ENCODE measurements around the gene EFEMP2.

Gene EFEMP2

DNA sequence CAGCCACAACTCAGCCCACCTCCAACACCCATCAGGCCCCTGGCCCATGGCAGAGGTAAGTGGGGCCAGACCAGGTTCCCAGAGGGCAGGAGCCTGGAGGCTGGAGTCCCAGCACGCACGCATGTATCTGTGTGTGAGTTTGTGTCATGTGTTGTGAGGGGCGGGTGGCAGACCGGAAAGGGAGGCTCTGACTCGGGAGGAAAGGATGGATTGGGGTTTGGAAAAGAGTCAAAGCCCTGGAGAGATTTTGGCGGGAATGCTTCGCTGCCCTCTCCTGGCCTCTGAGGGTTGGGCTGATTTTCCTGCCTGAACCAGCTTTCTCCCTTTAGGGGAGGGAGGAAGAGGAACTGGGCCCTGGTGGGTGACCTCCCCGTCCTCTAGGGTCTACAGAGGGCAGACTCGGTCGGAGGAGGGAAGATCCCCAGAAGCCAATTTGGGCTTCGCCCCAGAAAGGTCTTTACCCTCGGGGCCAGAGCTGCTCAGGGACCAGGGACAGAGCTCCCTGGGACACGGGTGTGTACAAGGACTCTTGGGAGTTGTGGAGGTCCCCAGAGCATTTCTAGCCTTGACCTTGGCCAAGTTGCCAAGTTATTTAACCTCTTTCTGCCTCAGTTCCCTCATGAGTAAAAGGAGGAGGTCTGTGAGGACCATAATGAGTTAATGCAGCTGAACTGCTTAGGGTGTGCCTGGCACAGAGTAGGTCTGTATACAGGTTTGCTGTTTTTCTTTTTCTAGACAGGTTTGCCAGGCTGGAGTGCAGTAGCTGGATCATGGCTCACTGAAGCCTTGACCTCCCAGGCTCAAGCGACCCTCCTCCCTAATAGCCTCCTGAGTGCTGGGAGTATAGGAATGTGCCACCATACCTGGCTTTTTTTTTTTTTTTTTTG, 39.3 kb upstream of the EFEMP2 start:
- no peaks in the 10 kb centered on the region for H3K9me3 Mint-ChIP-seq
- H3K4me1 Mint-ChIP-seq (ENCODE audit: low read depth), result peaks cover 31% of the 10 kb centered on the region
- no peak for DNase-seq
- peaks cover 1% of the 10 kb centered on the region for H3K36me3 Mint-ChIP-seq (ENCODE audit: low read depth)
- peaks cover 7% of the 10 kb centered on the region for H3K27me3 Mint-ChIP-seq
- H3K4me3 Mint-ChIP-seq, result no peak overlapping the region
- H3K27ac Mint-ChIP-seq, result peak overlapping the region; percentile 51

DNA sequence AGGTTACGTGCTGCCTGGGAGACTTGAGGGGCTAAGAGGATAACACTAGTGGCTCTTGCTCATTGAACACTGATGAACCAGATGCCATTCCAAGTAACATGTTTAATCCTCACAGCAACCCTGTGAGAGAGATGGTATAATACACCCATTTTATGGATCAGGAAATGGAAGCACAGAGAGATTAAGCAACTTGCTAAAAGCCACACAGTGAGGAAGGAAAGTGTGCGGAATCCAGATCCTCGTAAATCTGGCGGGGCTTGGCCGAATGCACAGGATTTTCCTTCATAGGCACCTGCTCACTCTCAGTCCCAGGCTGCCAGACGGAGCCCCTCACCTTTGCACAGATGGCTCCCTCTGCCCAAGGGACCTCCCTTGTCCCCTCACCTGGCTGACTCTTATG, 35.3 kb upstream of the EFEMP2 start:
- Mint-ChIP-seq H3K9me3 (no peaks in the 10 kb centered on the region), H3K4me3 (no peak overlapping the region), H3K4me1 (ENCODE audit: low read depth) (peaks cover 7% of the 10 kb centered on the region), H3K36me3 (ENCODE audit: low read depth) (no peaks in the 10 kb centered on the region), H3K27me3 (peaks cover 7% of the 10 kb centered on the region), H3K27ac (no peak overlapping the region)
- no peak for DNase-seq

GRCh38 chr11:65906602-65907001, 34.0 kb upstream of the EFEMP2 start:
- Mint-ChIP-seq H3K4me3 (no peak overlapping the region), H3K27ac (no peak overlapping the region), H3K27me3 (peaks cover 7% of the 10 kb centered on the region)

GRCh38 chr11:65903715-65904114, 31.1 kb upstream of the EFEMP2 start:
- no peak overlapping the region for H3K4me3 Mint-ChIP-seq
- DNase-seq, result no peak

More at GRCh38 chr11:65906602-65907001, 34.0 kb upstream of the EFEMP2 start:
- DNase-seq, result no peak
- H3K36me3 Mint-ChIP-seq (ENCODE audit: low read depth), result no peaks in the 10 kb centered on the region
- peaks cover 16% of the 10 kb centered on the region for H3K4me1 Mint-ChIP-seq (ENCODE audit: low read depth)
- H3K9me3 Mint-ChIP-seq, result no peaks in the 10 kb centered on the region

DNA sequence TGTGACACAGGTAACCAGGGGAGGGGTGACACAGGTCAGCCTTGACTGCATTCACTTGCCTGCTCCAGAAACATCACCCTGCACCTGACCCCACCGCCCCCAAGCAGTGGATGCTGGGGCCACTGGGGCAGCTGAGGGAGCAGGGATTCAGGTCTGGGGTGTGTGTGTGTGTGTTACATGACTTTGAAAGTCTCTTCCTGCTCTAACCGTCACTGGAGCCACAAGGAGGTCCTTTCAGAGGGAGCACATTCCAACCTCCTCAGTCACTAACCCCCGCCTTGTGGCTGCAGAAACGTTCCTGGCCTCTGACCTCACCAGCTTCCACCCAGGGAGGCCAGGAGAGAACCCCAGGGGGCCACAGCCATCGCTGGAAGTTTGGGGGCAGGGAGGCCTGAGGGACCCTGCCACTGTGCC, 30.5 kb upstream of the EFEMP2 start:
- H3K4me3 Mint-ChIP-seq, result no peak overlapping the region
- no peaks in the 10 kb centered on the region for H3K9me3 Mint-ChIP-seq
- DNase-seq, result no peak
- peaks cover 12% of the 10 kb centered on the region for H3K36me3 Mint-ChIP-seq (ENCODE audit: low read depth)
- no peaks in the 10 kb centered on the region for H3K27me3 Mint-ChIP-seq
- peaks cover 22% of the 10 kb centered on the region for H3K4me1 Mint-ChIP-seq (ENCODE audit: low read depth)
- no peak overlapping the region for H3K27ac Mint-ChIP-seq

More at GRCh38 chr11:65903715-65904114, 31.1 kb upstream of the EFEMP2 start:
- Mint-ChIP-seq H3K36me3 (ENCODE audit: low read depth) (peaks cover 6% of the 10 kb centered on the region), H3K27ac (no peak overlapping the region), H3K27me3 (no peaks in the 10 kb centered on the region), H3K4me1 (ENCODE audit: low read depth) (peaks cover 19% of the 10 kb centered on the region), H3K9me3 (no peaks in the 10 kb centered on the region)

DNA sequence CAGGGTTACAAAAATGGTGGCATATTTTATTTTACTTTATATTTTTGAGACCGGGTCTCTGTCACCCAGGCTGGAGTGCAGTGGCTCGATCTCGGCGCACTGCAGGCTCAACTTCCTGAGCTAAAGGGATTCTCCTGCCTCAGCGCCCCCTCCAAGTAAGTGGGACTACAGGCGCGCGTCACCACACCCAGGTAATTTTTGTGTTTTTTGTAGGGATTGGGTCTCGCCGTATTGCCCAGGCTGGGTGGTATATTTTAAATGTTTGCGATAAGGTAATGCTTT, 28.2 kb upstream of the EFEMP2 start:
- Mint-ChIP-seq H3K4me1 (ENCODE audit: low read depth) (peaks cover 42% of the 10 kb centered on the region), H3K36me3 (ENCODE audit: low read depth) (peaks cover 31% of the 10 kb centered on the region), H3K27me3 (no peaks in the 10 kb centered on the region), H3K4me3 (peak overlapping the region; percentile 76), H3K27ac (peak overlapping the region; percentile 89), H3K9me3 (no peaks in the 10 kb centered on the region)
- no peak for DNase-seq

GRCh38 chr11:65900125-65900898, 27.7 kb upstream of the EFEMP2 start, which contains the start of gene FOSL1:
Gene FOSL1, minus strand, starts transcription at chr11:65900388. Its CDS starts 49 bp downstream, at chr11:65900339.
- DNase-seq, result peak; percentile 95
- peaks cover 47% of the 10 kb centered on the region for H3K4me1 Mint-ChIP-seq (ENCODE audit: low read depth)
- peak within 1 kb of the TSS; percentile 85 for H3K4me3 Mint-ChIP-seq
- no peaks in the 10 kb centered on the region for H3K9me3 Mint-ChIP-seq
- H3K27me3 Mint-ChIP-seq, result no peaks in the 10 kb centered on the region
- H3K27ac Mint-ChIP-seq, result peak within 1 kb of the TSS; percentile 95
- H3K36me3 Mint-ChIP-seq (ENCODE audit: low read depth), result peaks cover 37% of the 10 kb centered on the region

- H3K9me3 Mint-ChIP-seq, result no peaks in the 10 kb centered on the region
- H3K36me3 Mint-ChIP-seq (ENCODE audit: low read depth), result peaks cover 40% of the 10 kb centered on the region
- no peaks in the 10 kb centered on the region for H3K27me3 Mint-ChIP-seq
- DNase-seq, result peak; percentile 87
- peak overlapping the region; percentile 95 for H3K27ac Mint-ChIP-seq
- peaks cover 50% of the 10 kb centered on the region for H3K4me1 Mint-ChIP-seq (ENCODE audit: low read depth)
- H3K4me3 Mint-ChIP-seq, result peak overlapping the region; percentile 85
These were observed 26.9 kb upstream of the EFEMP2 start for GRCh38 chr11:65899356-65900124.

DNA sequence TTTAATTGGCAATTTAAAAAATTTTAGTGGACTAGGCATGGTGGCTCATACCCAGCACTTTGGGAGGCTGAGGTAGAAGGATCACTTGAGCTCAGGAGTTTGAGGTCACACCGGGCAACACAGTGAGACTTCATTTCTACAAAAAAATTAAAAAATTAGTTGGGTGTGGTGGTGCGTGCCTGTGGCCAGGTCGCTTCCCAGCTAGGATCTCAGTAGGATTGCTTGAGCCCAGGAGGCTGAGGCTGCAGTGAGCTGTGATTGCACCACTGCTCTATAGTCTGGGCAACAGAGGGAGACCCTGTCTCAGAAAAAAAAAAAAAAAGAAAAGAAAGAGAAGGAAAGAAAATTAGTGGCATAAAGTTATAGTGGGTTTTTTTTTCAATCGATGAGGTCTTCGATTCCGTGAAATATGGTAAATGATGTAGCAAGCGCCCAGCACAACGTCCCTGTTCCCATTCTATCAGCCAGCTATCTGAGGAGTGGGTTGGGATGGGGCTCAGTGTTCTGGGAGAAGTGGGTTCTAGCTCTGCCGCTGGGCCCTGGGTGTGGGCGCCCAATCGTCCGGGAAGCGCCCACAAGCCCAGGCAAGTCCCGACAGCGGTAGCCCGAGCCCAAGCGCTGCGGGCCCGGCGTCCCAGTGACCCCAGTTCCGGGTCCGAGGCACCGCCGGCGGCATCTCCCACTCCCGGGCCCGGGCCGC, 26.2 kb upstream of the EFEMP2 start:
- Mint-ChIP-seq H3K4me3 (peak overlapping the region; percentile 85), H3K27ac (peak overlapping the region; percentile 91), H3K9me3 (no peaks in the 10 kb centered on the region), H3K27me3 (no peaks in the 10 kb centered on the region), H3K36me3 (ENCODE audit: low read depth) (peaks cover 47% of the 10 kb centered on the region), H3K4me1 (ENCODE audit: low read depth) (peaks cover 56% of the 10 kb centered on the region)
- no peak for DNase-seq

DNA sequence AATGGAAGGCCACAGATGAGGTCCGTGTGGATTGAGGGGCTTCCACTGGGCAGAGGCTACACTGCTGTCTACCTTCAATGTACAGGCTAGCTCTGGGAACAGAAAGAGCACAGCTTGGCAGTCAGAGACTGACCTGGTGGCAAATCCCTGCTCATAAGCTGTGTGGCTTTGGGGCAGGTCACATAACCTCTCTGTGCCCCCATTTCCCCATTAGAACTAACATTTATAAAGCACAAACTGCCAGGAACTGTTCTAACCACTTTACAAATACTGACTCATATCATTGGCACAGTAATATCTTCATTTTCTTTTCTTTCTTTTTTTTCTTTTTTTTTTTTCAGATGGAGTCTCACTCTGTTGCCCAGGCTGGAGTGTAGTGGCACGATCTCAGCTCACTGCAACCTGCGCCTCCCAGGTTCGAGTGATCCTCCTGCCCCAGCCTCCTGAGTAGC, 24.4 kb upstream of the EFEMP2 start:
- peak overlapping the region; percentile 90 for H3K27ac Mint-ChIP-seq
- no peaks in the 10 kb centered on the region for H3K27me3 Mint-ChIP-seq
- H3K36me3 Mint-ChIP-seq (ENCODE audit: low read depth), result peaks cover 64% of the 10 kb centered on the region
- peak overlapping the region; percentile 85 for H3K4me3 Mint-ChIP-seq
- no peaks in the 10 kb centered on the region for H3K9me3 Mint-ChIP-seq
- peaks cover 70% of the 10 kb centered on the region for H3K4me1 Mint-ChIP-seq (ENCODE audit: low read depth)
- no peak for DNase-seq

- peaks cover 68% of the 10 kb centered on the region for H3K4me1 Mint-ChIP-seq (ENCODE audit: low read depth)
- H3K36me3 Mint-ChIP-seq (ENCODE audit: low read depth), result peaks cover 71% of the 10 kb centered on the region
- H3K27me3 Mint-ChIP-seq, result no peaks in the 10 kb centered on the region
- H3K27ac Mint-ChIP-seq, result peak overlapping the region; percentile 90
- peak overlapping the region; percentile 85 for H3K4me3 Mint-ChIP-seq
- no peak for DNase-seq
- no peaks in the 10 kb centered on the region for H3K9me3 Mint-ChIP-seq
These were observed 23.7 kb upstream of the EFEMP2 start for GRCh38 chr11:65896034-65896999.

DNA sequence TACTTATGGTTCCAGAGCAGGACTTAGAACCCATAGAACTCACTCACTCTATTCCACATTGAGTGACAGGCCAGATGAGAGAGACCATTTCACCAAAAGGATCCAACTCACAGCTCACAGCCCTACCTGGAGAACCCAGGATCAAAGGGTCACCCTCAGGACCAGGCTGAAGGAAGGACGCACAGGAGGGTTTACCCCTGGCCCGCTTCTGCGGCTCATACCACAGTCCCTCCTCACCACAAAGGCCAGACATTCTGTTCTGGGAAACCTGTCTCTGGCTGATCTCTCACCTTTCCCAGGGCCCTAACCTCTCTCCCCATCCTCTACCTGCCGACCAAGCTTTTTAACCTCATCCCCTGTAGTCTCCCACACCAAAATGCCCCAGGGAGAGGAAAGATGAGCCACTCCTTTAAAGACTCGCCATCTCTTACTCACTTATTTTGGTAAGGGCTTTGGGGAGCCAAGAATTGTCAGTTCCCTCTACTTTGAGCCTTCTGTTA, 22.9 kb upstream of the EFEMP2 start:
- DNase-seq, result no peak
- Mint-ChIP-seq H3K4me3 (peak overlapping the region; percentile 28), H3K9me3 (no peaks in the 10 kb centered on the region), H3K36me3 (ENCODE audit: low read depth) (peaks cover 73% of the 10 kb centered on the region), H3K4me1 (ENCODE audit: low read depth) (peaks cover 61% of the 10 kb centered on the region), H3K27ac (peak overlapping the region; percentile 90), H3K27me3 (no peaks in the 10 kb centered on the region)
